ENCODE measurements around the gene NBAS.
"Not testable (repeated sequence)": the region's sequence is repeated elsewhere in the genome, so short reads cannot be mapped to it uniquely, and the experiment has no call there.

Gene NBAS

GRCh38 chr2:15559379-15560139 is 1.6 kb downstream of the NBAS start:
- no peak for DNase-seq (ENCODE audit: low spot score)

GRCh38 chr2:15557887-15558311 is 3.2 kb downstream of the NBAS start:
- DNase-seq (ENCODE audit: low spot score), result no peak

- no peak for DNase-seq (ENCODE audit: low spot score)
These were observed 4.7 kb downstream of the NBAS start for GRCh38 chr2:15556311-15556930.

- no peak for DNase-seq (ENCODE audit: low spot score)
These were observed 5.4 kb downstream of the NBAS start for GRCh38 chr2:15555760-15556193.

GRCh38 chr2:15554525-15555218 is 6.5 kb downstream of the NBAS start:
- no peak for DNase-seq (ENCODE audit: low spot score)

- no peak for DNase-seq (ENCODE audit: low spot score)
These were observed 7.2 kb downstream of the NBAS start for GRCh38 chr2:15553951-15554350.

GRCh38 chr2:15553519-15553918 is 7.6 kb downstream of the NBAS start:
- no peak for DNase-seq (ENCODE audit: low spot score)

- DNase-seq (ENCODE audit: low spot score), result no peak
These were observed 12.2 kb downstream of the NBAS start for GRCh38 chr2:15548974-15549373.

- no peak for DNase-seq (ENCODE audit: low spot score)
These were observed 13.8 kb downstream of the NBAS start for GRCh38 chr2:15547115-15547876.

GRCh38 chr2:15546297-15547098 is 14.6 kb downstream of the NBAS start:
- no peak for DNase-seq (ENCODE audit: low spot score)

- DNase-seq (ENCODE audit: low spot score), result no peak
These were observed 16.9 kb downstream of the NBAS start for GRCh38 chr2:15544227-15544626.

- no peak for DNase-seq (ENCODE audit: low spot score)
These were observed 17.6 kb downstream of the NBAS start for GRCh38 chr2:15543541-15543940.

- DNase-seq (ENCODE audit: low spot score), result no peak
These were observed 18.1 kb downstream of the NBAS start for GRCh38 chr2:15543053-15543452.

GRCh38 chr2:15542269-15542668 is 18.9 kb downstream of the NBAS start:
- not testable (repeated sequence) for DNase-seq (ENCODE audit: low spot score)

GRCh38 chr2:15540523-15540922 is 20.6 kb downstream of the NBAS start:
- not testable (repeated sequence) for DNase-seq (ENCODE audit: low spot score)

GRCh38 chr2:15539999-15540398 is 21.1 kb downstream of the NBAS start:
- DNase-seq (ENCODE audit: low spot score), result no peak

GRCh38 chr2:15538792-15539191 is 22.3 kb downstream of the NBAS start:
- no peak for DNase-seq (ENCODE audit: low spot score)

GRCh38 chr2:15533860-15534480 is 27.2 kb downstream of the NBAS start:
- no peak for DNase-seq (ENCODE audit: low spot score)

- no peak for DNase-seq (ENCODE audit: low spot score)
These were observed 28.1 kb downstream of the NBAS start for GRCh38 chr2:15532996-15533395.

GRCh38 chr2:15531095-15531854 is 29.9 kb downstream of the NBAS start:
- DNase-seq (ENCODE audit: low spot score), result no peak

All from hepatic stellate cell (primary cell).